Stimulated activated CD4-positive, alpha-beta T cell treated with anti-CD3 and anti-CD28 coated beads, Interleukin-2, amount 100 ng/mL, for 4 hours (primary cell): ENCODE measurements around the gene LCE2C.
"Not testable (repeated sequence)": the region's sequence is repeated elsewhere in the genome, so short reads cannot be mapped to it uniquely, and the experiment has no call there.

Source experiments
- DNase-seq: peaks from one replicate; pipeline ENCODE4 v3.0.0-alpha.2; 2020; ENCODE audit warnings: low read depth

The LCE2C gene

GRCh38 chr1:152674983-152675382, at the start of gene LCE2C:
Gene LCE2C, plus strand, starts transcription at chr1:152675279. Its CDS starts 737 bp downstream, at chr1:152676016.
- DNase-seq = not testable (repeated sequence)

DNA sequence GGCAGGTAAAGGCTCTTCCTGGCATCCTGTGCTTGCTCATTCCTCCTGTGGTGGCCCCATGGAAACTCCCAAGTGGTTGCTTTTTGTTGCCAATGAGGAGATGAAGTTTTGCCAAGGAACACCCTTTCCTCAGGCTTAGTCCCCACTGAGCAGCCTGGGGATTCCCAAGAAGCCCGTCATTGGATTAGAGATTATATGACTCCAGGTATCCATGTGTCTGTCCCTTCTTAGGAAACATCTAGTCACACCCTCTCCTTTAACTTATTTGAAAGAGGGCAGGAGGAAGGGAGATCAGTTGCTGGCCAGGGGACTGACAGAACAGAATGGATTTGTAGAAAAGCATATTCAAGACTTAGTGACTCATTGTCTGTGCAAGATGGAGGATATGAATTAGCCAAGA, 48.3 kb upstream of the LCE2C start:
- no peak for DNase-seq

DNA sequence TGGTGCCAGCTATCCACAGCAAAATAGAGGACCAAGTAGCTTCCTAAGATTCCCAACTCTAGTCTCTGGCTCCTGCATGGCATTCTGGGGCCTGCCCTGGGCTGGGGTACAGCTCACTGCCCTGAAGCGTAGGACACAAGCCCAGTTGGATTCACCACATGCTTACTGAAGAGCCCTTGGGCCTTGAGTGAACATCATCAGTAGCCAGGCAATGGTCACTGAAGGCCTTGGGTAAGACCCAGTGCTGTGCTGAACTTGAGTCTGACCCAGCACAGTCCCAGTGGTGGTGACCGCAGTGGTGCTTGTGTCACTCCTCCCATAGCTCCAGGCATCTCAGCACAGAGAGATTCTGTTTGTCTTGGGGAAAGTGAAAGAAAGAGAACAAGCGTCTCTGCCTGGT, 44.5 kb upstream of the LCE2C start:
- DNase-seq = no peak

DNA sequence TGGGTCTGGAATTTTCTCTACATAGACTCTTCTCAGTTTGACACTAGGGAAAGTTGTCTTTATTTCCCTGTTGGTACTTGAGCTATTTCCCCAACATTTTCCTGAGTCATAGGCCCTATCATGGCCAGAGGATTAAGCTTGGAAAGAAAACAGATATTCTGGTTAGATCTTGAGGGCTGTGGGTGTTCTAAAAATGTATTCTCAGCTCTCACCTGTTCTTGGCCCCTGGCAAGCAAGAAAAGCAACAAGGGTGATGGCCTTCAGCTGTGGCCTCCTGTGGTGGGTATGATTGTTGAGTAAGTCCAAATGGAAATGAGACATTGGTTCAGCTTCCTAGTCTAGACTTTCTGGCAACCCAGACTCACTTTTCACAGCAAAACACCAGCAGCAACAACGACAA, 34.7 kb upstream of the LCE2C start:
- DNase-seq = no peak

DNA sequence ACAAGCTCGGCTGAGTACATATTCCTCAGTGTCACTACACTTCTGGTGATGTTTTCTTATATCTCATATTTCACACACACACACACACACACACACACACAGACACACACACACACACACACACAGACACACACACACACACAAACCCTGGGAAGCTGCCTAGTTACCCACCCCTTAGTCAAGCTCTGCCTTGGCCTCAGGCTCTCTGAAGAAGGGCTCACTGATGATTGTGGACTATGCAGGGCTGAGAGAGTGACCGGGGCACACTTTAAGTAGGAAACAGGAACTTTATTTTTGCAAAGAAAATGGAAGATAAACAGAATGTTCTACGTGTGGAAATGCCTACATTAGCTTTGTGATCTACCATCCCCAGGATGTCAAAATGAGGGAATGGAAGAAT, 31.1 kb upstream of the LCE2C start:
- DNase-seq = no peak

DNA sequence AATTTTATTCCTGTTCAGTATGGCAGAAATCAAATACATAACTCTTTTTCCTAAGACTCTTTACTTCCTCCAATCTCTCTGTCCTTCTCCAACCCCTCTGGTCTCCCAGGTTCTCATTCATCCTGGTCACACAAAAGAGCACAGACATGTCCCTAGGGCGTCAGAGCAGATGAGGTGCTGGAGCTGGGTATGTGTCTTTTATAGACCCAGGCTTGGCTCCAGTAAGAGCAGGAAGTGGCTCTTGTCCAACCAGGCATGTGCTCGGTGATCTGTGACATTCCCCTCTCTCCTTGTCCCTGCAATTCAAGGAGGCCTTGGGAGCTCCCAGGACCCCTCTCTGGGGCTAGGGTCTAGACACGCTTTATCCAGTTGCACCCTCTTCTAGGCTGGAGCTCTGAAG, 29.9 kb upstream of the LCE2C start:
- no peak for DNase-seq

DNA sequence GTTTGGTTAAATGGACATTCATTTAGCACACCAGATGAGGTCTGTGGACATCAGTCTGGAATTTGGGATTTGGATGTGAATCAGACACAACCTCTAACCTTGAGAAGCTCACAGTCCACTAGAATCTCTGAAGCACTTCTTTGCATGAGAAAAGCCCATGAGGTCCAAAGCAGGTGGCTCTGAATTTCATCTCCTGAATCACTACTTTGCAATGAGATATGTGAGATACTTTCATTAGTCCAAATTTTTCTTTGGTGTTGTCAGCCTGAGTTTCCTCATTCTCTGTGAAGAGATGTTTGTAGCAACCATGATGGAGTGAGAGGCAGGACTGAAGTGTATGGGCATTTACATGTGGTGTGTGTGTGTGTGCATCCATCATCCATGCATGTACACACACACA, 28.4 kb upstream of the LCE2C start:
- no peak for DNase-seq

DNA sequence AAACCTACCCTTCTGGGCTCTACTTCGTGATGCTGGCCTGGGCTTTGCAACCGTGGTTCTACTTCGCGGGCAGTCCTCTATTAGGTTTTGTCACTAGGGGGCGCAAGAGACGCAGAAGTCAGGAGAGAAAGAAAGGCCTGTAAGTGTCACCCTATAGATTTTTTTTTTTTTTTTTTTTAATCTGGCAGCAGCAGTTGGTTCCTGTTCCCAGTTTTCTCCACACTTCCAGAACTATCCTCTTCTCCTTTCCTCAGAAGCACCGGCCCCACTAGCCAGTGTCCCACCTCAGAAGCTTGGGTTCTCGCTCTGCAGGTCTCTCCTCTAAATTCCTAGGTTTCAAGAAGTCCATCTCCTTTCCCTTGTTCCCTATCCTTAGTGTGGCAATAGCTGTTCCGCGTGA, 21.0 kb upstream of the LCE2C start:
- DNase-seq = peak; percentile 2

GRCh38 chr1:152656459-152656858, 18.6 kb upstream of the LCE2C start:
- no peak for DNase-seq

DNA sequence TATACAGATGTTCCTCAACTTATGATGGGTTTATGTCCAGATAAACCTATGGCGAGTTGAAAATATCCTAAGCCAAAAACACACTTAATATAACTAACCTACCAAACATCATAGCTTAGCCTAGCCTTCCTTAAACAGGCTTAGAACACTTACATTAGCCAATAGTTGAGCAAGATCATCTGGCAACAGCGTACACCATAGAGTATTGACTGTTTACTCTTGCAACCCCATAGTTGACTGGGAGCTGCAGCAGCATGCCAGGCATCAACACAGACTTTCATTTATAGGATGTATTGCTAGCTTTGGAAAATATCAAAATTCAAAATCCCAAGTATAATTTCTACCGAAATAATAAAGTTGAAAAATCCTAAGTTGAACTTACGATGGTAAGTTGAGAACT, 17.4 kb upstream of the LCE2C start:
- no peak for DNase-seq

DNA sequence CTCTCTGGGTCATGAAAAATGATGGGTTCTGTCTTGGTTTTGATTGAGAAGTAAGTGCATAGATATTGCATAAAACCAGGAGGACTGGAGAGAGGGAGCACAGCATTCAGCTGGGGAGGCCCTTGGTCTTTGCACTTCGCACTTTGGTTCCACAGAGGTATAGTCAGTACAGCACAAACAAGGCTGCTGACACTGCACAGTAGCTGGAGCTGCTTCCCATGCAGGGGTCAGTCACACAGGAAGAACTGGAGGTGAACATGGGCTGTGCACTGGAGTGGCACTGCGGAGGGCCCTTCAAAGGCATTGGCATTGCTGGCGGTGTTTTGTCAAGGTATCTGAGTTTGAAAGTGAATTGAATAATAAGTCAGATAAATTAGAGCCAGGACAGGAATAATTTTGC, 16.4 kb upstream of the LCE2C start:
- no peak for DNase-seq

GRCh38 chr1:152663098-152663497, 12.0 kb upstream of the LCE2C start, which contains the start of gene LCE2D:
Gene LCE2D, plus strand, starts transcription at chr1:152663380. Its CDS starts 726 bp downstream, at chr1:152664106.
- no peak for DNase-seq

- DNase-seq = not testable (repeated sequence)
Measured at GRCh38 chr1:152666171-152666570, 8.9 kb upstream of the LCE2C start.

GRCh38 chr1:152667648-152668047, 7.4 kb upstream of the LCE2C start:
- DNase-seq = no peak

DNA sequence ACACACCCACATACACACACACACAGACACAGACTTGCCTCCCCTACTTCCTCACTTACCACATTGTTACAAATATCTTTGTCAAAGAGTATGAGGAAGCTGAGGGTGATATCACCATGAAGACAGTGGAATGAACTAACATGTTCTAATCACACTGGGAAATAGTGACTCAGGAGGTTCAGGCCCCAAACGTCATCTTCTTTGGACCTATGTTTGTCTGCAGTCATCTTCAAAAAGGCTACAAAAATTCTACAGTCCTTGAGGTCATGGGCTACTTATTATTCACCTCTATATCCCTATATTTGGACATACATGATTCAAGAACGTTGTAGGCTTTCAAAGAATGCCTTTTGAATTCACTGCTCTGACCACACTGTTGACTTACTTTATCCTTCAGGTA, 2.1 kb upstream of the LCE2C start:
- DNase-seq = no peak

- DNase-seq = no peak
Measured at GRCh38 chr1:152679459-152679858, 4.4 kb downstream of the LCE2C start.

GRCh38 chr1:152681616-152682015, 6.5 kb downstream of the LCE2C start:
- no peak for DNase-seq

GRCh38 chr1:152683846-152684245, 8.8 kb downstream of the LCE2C start:
- no peak for DNase-seq

- not testable (repeated sequence) for DNase-seq
Measured at GRCh38 chr1:152685823-152686222, 10.7 kb downstream of the LCE2C start, which contains the start of gene LCE2B. Gene LCE2B, plus strand, starts transcription at chr1:152686123. Its CDS starts 721 bp downstream, at chr1:152686844.

- DNase-seq = no peak
Measured at GRCh38 chr1:152697701-152698600, 22.9 kb downstream of the LCE2C start, which contains the start of gene LCE2A. Gene LCE2A, plus strand, starts transcription at chr1:152698345. Its CDS starts 557 bp downstream, at chr1:152698902.

DNA sequence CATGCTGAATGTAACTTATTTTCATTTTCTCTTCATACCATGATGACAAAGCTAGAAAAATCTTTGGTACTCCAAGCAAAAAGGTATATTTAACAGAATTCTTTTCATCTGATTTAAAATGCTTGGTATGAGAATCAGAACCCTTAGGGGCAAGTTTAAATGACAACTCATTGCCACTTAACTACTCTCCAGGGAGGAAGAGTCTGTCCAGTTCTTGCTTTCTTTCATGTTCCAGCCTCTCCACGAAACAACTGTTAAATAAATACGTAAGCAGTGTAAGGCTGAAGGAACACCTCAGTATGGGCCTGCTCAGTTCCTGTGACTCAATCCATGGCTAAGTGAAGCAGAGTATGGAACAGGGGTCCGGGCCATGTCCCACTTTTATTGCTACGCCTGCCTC, 24.7 kb downstream of the LCE2C start:
- DNase-seq = no peak

DNA sequence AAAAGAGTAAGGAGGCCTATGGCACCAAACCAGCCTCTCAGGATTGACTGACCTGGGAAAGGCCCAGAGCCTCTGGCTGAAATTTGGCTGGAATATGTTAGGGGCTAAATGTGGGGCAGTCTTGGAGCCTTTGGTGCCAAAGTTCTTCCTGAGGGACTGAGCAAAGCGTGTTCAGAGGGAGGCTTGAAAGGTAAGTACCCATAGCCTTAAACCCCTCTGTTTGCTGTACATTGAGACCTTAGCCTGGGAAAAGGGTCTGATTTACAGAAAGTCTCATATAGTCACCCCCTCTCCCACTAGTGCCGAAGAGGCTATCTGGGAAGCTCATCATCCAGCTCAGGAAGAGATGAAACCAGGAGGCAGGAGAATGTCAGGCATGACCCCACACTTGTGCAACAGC, 32.8 kb downstream of the LCE2C start, which contains the start of gene LCE4A:
Gene LCE4A (plus strand): TSS at position 301 of the 400 bp plus-strand sequence. CDS start 916 bp downstream, outside the sequence.
- no peak for DNase-seq

DNA sequence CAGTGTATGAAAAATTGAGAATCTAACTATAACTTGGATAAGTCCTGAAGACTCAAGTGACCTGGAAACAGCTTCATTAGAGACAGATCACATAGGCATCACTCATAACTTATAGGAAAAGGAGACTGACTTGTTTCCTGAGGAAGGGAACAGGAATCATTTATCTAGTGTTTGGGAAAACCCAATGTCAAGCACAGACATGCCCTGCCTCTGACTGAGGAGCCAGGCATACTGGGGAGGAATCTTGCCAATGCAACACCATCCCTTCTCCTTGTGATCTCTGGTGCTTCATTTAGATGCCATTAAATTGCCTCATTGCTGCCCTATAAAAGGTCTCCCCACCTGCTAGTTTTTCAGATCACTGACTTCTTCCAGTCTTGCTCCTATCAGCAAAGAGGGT, 43.2 kb downstream of the LCE2C start:
- DNase-seq = no peak

- DNase-seq = no peak
Measured at GRCh38 chr1:152725261-152725660, 50.2 kb downstream of the LCE2C start.
